ENCODE results near the gene LRP1B.
A peak's percentile ranks its signal among the peaks of the same experiment; 100 is the strongest.
"Not testable (repeated sequence)": the region's sequence is repeated elsewhere in the genome, so short reads cannot be mapped to it uniquely, and the experiment has no call there.

The LRP1B gene

GRCh38 chr2:140401056-140401455 is 1729.8 kb downstream of the LRP1B start:
- FAIRE-seq (no peak), DNase-seq (ENCODE audit: low spot score) (no peak)

- no peak for FAIRE-seq
- no peak for DNase-seq (ENCODE audit: low spot score)
Observed at GRCh38 chr2:140392824-140393223, 1738.0 kb downstream of the LRP1B start.

GRCh38 chr2:140384946-140385345 is 1745.9 kb downstream of the LRP1B start:
- FAIRE-seq (no peak), DNase-seq (ENCODE audit: low spot score) (no peak)

GRCh38 chr2:140383781-140384180 is 1747.0 kb downstream of the LRP1B start:
- DNase-seq (ENCODE audit: low spot score) (no peak), FAIRE-seq (no peak)

GRCh38 chr2:140376686-140377085 is 1754.1 kb downstream of the LRP1B start:
- DNase-seq (ENCODE audit: low spot score), result no peak
- FAIRE-seq, result no peak

GRCh38 chr2:140363131-140363530 is 1767.7 kb downstream of the LRP1B start:
- FAIRE-seq (no peak), DNase-seq (ENCODE audit: low spot score) (no peak)

- FAIRE-seq (no peak), DNase-seq (ENCODE audit: low spot score) (no peak)
Observed at GRCh38 chr2:140362361-140362760, 1768.5 kb downstream of the LRP1B start.

GRCh38 chr2:140359056-140359771 is 1771.6 kb downstream of the LRP1B start:
- no peak for FAIRE-seq
- no peak for DNase-seq (ENCODE audit: low spot score)

- DNase-seq (ENCODE audit: low spot score), result no peak
- no peak for FAIRE-seq
Observed at GRCh38 chr2:140356697-140357096, 1774.1 kb downstream of the LRP1B start.

GRCh38 chr2:140355511-140356090 is 1775.2 kb downstream of the LRP1B start:
- no peak for DNase-seq (ENCODE audit: low spot score)
- FAIRE-seq, result no peak

GRCh38 chr2:140354544-140354943 is 1776.3 kb downstream of the LRP1B start:
- DNase-seq (ENCODE audit: low spot score) (no peak), FAIRE-seq (no peak)

GRCh38 chr2:140353541-140353940 is 1777.3 kb downstream of the LRP1B start:
- DNase-seq (ENCODE audit: low spot score) (peak; percentile 2), FAIRE-seq (no peak)

- FAIRE-seq (no peak), DNase-seq (ENCODE audit: low spot score) (no peak)
Observed at GRCh38 chr2:140351692-140352091, 1779.1 kb downstream of the LRP1B start.

GRCh38 chr2:140349695-140350094 is 1781.1 kb downstream of the LRP1B start:
- FAIRE-seq (no peak), DNase-seq (ENCODE audit: low spot score) (no peak)

GRCh38 chr2:140348826-140349225 is 1782.0 kb downstream of the LRP1B start:
- DNase-seq (ENCODE audit: low spot score) (no peak), FAIRE-seq (no peak)

- no peak for FAIRE-seq
- no peak for DNase-seq (ENCODE audit: low spot score)
Observed at GRCh38 chr2:140344838-140345237, 1786.0 kb downstream of the LRP1B start.

GRCh38 chr2:140344266-140344665 is 1786.5 kb downstream of the LRP1B start:
- not testable (repeated sequence) for FAIRE-seq; DNase-seq (ENCODE audit: low spot score)

- FAIRE-seq (no peak), DNase-seq (ENCODE audit: low spot score) (no peak)
Observed at GRCh38 chr2:140338795-140339194, 1792.0 kb downstream of the LRP1B start.

- DNase-seq (ENCODE audit: low spot score) (no peak), FAIRE-seq (no peak)
Observed at GRCh38 chr2:140337061-140337460, 1793.8 kb downstream of the LRP1B start.

GRCh38 chr2:140316345-140316744 is 1814.5 kb downstream of the LRP1B start:
- DNase-seq (ENCODE audit: low spot score) (no peak), FAIRE-seq (no peak)

- FAIRE-seq, result no peak
- no peak for DNase-seq (ENCODE audit: low spot score)
Observed at GRCh38 chr2:140311905-140312304, 1818.9 kb downstream of the LRP1B start.

- FAIRE-seq (no peak), DNase-seq (ENCODE audit: low spot score) (no peak)
Observed at GRCh38 chr2:140308706-140309105, 1822.1 kb downstream of the LRP1B start.

- FAIRE-seq (no peak), DNase-seq (ENCODE audit: low spot score) (no peak)
Observed at GRCh38 chr2:140307532-140307931, 1823.3 kb downstream of the LRP1B start.

Data from urothelium cell line (cell line).